ENCODE results near the gene MED12L.
"Not testable (repeated sequence)": the region's sequence is repeated elsewhere in the genome, so short reads cannot be mapped to it uniquely, and the experiment has no call there.

DNA sequence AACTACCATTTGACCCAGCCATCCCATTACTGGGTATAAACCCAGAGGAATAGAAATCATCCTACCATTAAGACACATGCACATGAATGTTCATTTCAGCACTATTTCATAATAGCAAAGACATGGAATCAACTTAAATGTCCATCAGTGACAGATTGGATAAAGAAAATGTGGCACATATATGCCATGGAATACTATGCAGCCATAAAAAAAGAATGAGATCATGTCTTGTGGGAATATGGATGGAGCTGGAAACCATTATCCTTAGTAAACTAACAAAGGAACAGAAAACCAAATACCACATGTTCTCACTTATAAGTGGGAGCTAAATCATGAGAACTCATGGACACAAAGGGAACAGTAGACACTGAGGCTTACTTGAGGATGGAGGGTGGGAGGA is 146.9 kb downstream of the MED12L start:
- not testable (repeated sequence) for TF ChIP-seq EZH2 (IDR thresholded peaks at IDR 0.05; ENCODE audit: low read depth)
- TF ChIP-seq, protein P1, sequence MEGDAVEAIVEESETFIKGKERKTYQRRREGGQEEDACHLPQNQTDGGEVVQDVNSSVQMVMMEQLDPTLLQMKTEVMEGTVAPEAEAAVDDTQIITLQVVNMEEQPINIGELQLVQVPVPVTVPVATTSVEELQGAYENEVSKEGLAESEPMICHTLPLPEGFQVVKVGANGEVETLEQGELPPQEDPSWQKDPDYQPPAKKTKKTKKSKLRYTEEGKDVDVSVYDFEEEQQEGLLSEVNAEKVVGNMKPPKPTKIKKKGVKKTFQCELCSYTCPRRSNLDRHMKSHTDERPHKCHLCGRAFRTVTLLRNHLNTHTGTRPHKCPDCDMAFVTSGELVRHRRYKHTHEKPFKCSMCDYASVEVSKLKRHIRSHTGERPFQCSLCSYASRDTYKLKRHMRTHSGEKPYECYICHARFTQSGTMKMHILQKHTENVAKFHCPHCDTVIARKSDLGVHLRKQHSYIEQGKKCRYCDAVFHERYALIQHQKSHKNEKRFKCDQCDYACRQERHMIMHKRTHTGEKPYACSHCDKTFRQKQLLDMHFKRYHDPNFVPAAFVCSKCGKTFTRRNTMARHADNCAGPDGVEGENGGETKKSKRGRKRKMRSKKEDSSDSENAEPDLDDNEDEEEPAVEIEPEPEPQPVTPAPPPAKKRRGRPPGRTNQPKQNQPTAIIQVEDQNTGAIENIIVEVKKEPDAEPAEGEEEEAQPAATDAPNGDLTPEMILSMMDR (conservative IDR thresholded peaks at IDR 0.05) = not testable (repeated sequence)
